ENCODE measurements around the gene LYRM7.
A peak's percentile ranks its signal among the peaks of the same experiment; 100 is the strongest.

LYRM7 gene

GRCh38 chr5:131148835-131149234, 21.9 kb upstream of the LYRM7 start:
- DNase-seq (ENCODE audit: low read depth): no peak
- H3K4me3 ChIP-seq (ENCODE audit: low read depth, low read length): no peak overlapping the region
- TF ChIP-seq CTCF (IDR thresholded peaks at IDR 0.05; ENCODE audit: control insufficient read depth, extremely low read depth, insufficient read depth): no peak

- DNase-seq (ENCODE audit: low read depth): no peak
- no peak overlapping the region for H3K4me3 ChIP-seq (ENCODE audit: low read depth, low read length)
- TF ChIP-seq CTCF (IDR thresholded peaks at IDR 0.05; ENCODE audit: control insufficient read depth, extremely low read depth, insufficient read depth): no peak
These were observed 20.3 kb upstream of the LYRM7 start for GRCh38 chr5:131150408-131150807.

- no peak for TF ChIP-seq CTCF (IDR thresholded peaks at IDR 0.05; ENCODE audit: control insufficient read depth, extremely low read depth, insufficient read depth)
- H3K4me3 ChIP-seq (ENCODE audit: low read depth, low read length): no peak overlapping the region
- no peak for DNase-seq (ENCODE audit: low read depth)
These were observed 19.5 kb upstream of the LYRM7 start for GRCh38 chr5:131151216-131151615.

- no peak for DNase-seq (ENCODE audit: low read depth)
- no peak overlapping the region for H3K4me3 ChIP-seq (ENCODE audit: low read depth, low read length)
- TF ChIP-seq CTCF (IDR thresholded peaks at IDR 0.05; ENCODE audit: control insufficient read depth, extremely low read depth, insufficient read depth): no peak
These were observed 14.4 kb upstream of the LYRM7 start for GRCh38 chr5:131156385-131156784.

DNA sequence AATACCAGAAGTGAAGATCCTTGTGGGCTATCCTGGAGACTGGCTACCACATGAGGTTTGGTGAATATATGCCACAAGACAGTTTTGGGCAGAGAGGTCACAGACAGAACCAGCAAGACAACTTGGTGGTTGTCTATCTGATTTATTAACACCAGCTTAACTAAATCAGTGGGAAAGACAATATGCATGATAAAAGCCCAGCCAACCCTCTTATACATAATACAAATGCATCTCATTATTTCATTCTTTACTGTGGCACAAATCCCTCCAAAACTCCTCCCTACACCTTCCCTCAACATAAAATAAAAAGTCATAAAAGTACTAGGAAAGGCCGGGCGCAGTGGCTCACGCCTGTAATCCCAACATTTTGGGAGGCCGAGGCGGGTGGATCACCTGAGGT, 13.8 kb upstream of the LYRM7 start:
- no peak overlapping the region for H3K4me3 ChIP-seq (ENCODE audit: low read depth, low read length)
- TF ChIP-seq CTCF (IDR thresholded peaks at IDR 0.05; ENCODE audit: control insufficient read depth, extremely low read depth, insufficient read depth): no peak
- DNase-seq (ENCODE audit: low read depth): no peak

DNA sequence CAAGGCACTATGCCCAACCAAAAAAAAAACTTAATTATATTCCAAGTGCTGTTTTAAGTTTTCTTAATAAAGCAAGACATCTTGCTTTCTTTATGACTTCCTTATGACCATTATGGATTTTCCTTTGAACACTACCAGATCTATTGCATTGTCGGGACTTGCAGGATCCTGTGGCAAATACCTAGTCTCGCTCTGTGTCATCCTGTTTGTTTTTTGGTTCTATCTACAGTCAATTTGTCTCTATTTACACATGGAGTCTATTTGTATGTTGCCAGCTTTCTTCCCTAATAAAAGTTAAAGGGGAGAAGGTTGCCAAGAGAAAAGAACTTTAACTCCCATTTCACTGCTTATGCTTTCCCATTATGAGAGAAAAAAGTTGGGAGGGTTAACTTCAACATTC, 10.6 kb upstream of the LYRM7 start:
- DNase-seq (ENCODE audit: low read depth): peak; percentile 96
- TF ChIP-seq CTCF (IDR thresholded peaks at IDR 0.05; ENCODE audit: control insufficient read depth, extremely low read depth, insufficient read depth): no peak
- no peak overlapping the region for H3K4me3 ChIP-seq (ENCODE audit: low read depth, low read length)

- TF ChIP-seq CTCF (IDR thresholded peaks at IDR 0.05; ENCODE audit: control insufficient read depth, extremely low read depth, insufficient read depth): no peak
- DNase-seq (ENCODE audit: low read depth): no peak
- H3K4me3 ChIP-seq (ENCODE audit: low read depth, low read length): peak overlapping the region; percentile 82
These were observed 7.2 kb upstream of the LYRM7 start for GRCh38 chr5:131163276-131164119.

Measured in LNCaP clone FGC (cell line).